GM18867 (cell line): ENCODE results near the gene EFHD2.
"Not testable (repeated sequence)": the region's sequence is repeated elsewhere in the genome, so short reads cannot be mapped to it uniquely, and the experiment has no call there.

Source experiments
- ATAC-seq: cut with Tn5 transposase; IDR thresholded peaks from one replicate; pipeline ENCODE4 v1.9.1; 2021; ENCODE audit warnings: mild to moderate bottlenecking, moderate library complexity; ENCODE audit not compliant: unreplicated experiment

The EFHD2 gene

GRCh38 chr1:15409388-15410222 is at the start of gene EFHD2:
EFHD2 (plus strand) TSS chr1:15409888; CDS start chr1:15409972, 84 bp downstream.
- peak; percentile 79 for ATAC-seq

- ATAC-seq = no peak
Measured at GRCh38 chr1:15360700-15361099, 49.0 kb upstream of the EFHD2 start.

GRCh38 chr1:15362096-15362736 is 47.5 kb upstream of the EFHD2 start:
- no peak for ATAC-seq

GRCh38 chr1:15362737-15363128 is 47.0 kb upstream of the EFHD2 start:
- no peak for ATAC-seq

GRCh38 chr1:15364740-15365139 is 44.9 kb upstream of the EFHD2 start:
- no peak for ATAC-seq

- no peak for ATAC-seq
Measured at GRCh38 chr1:15368888-15369287, 40.8 kb upstream of the EFHD2 start.

GRCh38 chr1:15370268-15370667 is 39.4 kb upstream of the EFHD2 start:
- no peak for ATAC-seq

GRCh38 chr1:15370781-15371520 is 38.7 kb upstream of the EFHD2 start:
- ATAC-seq = no peak

- no peak for ATAC-seq
Measured at GRCh38 chr1:15371610-15372545, 37.8 kb upstream of the EFHD2 start.

- ATAC-seq = no peak
Measured at GRCh38 chr1:15378729-15379128, 31.0 kb upstream of the EFHD2 start.

- ATAC-seq = not testable (repeated sequence)
Measured at GRCh38 chr1:15379151-15379550, 30.5 kb upstream of the EFHD2 start.

GRCh38 chr1:15380601-15381508 is 28.8 kb upstream of the EFHD2 start:
- ATAC-seq = no peak

GRCh38 chr1:15381805-15382204 is 27.9 kb upstream of the EFHD2 start:
- no peak for ATAC-seq

- ATAC-seq = no peak
Measured at GRCh38 chr1:15382601-15383518, 26.8 kb upstream of the EFHD2 start.

- no peak for ATAC-seq
Measured at GRCh38 chr1:15383810-15384209, 25.9 kb upstream of the EFHD2 start.

GRCh38 chr1:15384301-15384901 is 25.3 kb upstream of the EFHD2 start:
- ATAC-seq = peak; percentile 81

- ATAC-seq = no peak
Measured at GRCh38 chr1:15385420-15385819, 24.3 kb upstream of the EFHD2 start.

- ATAC-seq = no peak
Measured at GRCh38 chr1:15386164-15386749, 23.4 kb upstream of the EFHD2 start.
